Measurements from ENCODE around the gene CAB39L.

CAB39L gene

GRCh38 chr13:49271264-49271663 is 172.6 kb downstream of the CAB39L start:
- no peak for DNase-seq

GRCh38 chr13:49265822-49266221 is 178.0 kb downstream of the CAB39L start:
- DNase-seq = no peak

GRCh38 chr13:49262634-49263033 is 181.2 kb downstream of the CAB39L start:
- DNase-seq = no peak

- DNase-seq = no peak
Measured at GRCh38 chr13:49259586-49259985, 184.3 kb downstream of the CAB39L start.
